Transverse colon (tissue), 4 donors: ENCODE measurements around the gene KRT38.

Experiments
- EP300 ChIP-seq: sonication (generic); formaldehyde crosslinking; IDR thresholded peaks from one replicate; pipeline ENCODE4 v1.6.1; 2017; ENCODE audit warnings: antibody characterized with exemption, low read depth
- POLR2A ChIP-seq: fragments of 450-650 bp; IDR thresholded peaks from one replicate; pipeline ENCODE4 v1.6.1; 2016; ENCODE audit warnings: antibody characterized with exemption, mild to moderate bottlenecking, moderate library complexity
- POLR2AphosphoS5 ChIP-seq, 3 donors: sonication (generic); formaldehyde crosslinking; IDR thresholded peaks; one replicate each; pipeline ENCODE4 v1.6.1; 2016; ENCODE audit warnings: antibody characterized with exemption in 3 of 3
- TF ChIP-seq, protein P1 (sequence below), 5 experiments: fragments of 200-600 bp in 3 of 5; fragments of 450-650 bp in 2 of 5; sonication (generic) in 3 of 5; IDR thresholded peaks; 1 replicate in 2 of 5; 2 replicates in 3 of 5; pipeline ENCODE4 v1.5.1; 2016 to 2017; ENCODE audit warnings: antibody characterized with exemption in 5 of 5, inconsistent platforms in 3 of 5, mild to moderate bottlenecking in 2 of 5, moderate library complexity in 1 of 5

DNA sequence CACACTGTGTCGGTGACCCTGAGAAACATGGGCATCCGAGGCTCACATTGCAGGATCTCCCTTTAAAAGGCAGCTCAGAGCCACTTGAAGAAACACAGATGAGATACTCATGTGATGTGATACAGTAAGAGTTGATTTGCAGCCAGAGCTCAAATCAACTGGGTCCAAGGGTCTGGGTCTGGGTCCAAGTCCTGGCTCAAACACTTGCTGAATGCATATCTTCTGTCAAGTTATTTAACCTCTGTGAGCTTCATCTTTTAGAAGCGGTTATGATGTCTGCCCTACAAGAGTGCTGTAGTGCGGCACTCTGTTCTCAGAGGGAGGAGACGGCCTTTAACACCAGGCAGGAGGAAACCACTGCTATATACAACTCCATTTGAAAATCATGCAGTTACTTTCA is 6.4 kb downstream of the KRT38 start:
- TF ChIP-seq, protein P1, sequence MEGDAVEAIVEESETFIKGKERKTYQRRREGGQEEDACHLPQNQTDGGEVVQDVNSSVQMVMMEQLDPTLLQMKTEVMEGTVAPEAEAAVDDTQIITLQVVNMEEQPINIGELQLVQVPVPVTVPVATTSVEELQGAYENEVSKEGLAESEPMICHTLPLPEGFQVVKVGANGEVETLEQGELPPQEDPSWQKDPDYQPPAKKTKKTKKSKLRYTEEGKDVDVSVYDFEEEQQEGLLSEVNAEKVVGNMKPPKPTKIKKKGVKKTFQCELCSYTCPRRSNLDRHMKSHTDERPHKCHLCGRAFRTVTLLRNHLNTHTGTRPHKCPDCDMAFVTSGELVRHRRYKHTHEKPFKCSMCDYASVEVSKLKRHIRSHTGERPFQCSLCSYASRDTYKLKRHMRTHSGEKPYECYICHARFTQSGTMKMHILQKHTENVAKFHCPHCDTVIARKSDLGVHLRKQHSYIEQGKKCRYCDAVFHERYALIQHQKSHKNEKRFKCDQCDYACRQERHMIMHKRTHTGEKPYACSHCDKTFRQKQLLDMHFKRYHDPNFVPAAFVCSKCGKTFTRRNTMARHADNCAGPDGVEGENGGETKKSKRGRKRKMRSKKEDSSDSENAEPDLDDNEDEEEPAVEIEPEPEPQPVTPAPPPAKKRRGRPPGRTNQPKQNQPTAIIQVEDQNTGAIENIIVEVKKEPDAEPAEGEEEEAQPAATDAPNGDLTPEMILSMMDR (IDR thresholded peaks at IDR 0.05), result no peak
- TF ChIP-seq POLR2A (no peak), EP300 (no peak), POLR2AphosphoS5 (IDR thresholded peaks at IDR 0.05) (no peak)
